ENCODE results near the gene ANKRD13C. TPM values are rescaled to one million over a fixed set of nuclear protein-coding genes. Genes with fewer than 3 reads are reported as not detected.

The ANKRD13C gene
- total and polyA plus RNA-seq, 10 donors, result 7.4 to 27.7 (median 20.7) TPM

GRCh38 chr1:70295749-70296148 lies 58.8 kb downstream of the ANKRD13C start:
- no peak for DNase-seq
- WGBS, 5 donors, result 90 to 95% (median 92%) methylated on average over 4 of the region's 4 CpGs
- H3K9me3 ChIP-seq, result no peaks in the 10 kb centered on the region
- H3K27me3 ChIP-seq (replicated peaks in 1 of 7), result no peaks in the 10 kb centered on the region
- peaks cover 3 to 100% (median 62%) of the 10 kb centered on the region in 6 donors for H3K36me3 ChIP-seq
- no peak overlapping the region for H3K27ac ChIP-seq
- no peak for TF ChIP-seq POLR2AphosphoS5 (IDR thresholded peaks at IDR 0.05)
- TF ChIP-seq CTCF (IDR thresholded peaks at IDR 0.05 in 8 of 11, conservative IDR thresholded peaks at IDR 0.05 in 3 of 11), result no peak
- no peak for TF ChIP-seq POLR2A (IDR thresholded peaks at IDR 0.05)
- H3K4me1 ChIP-seq, result no peaks in the 10 kb centered on the region
- intact Hi-C loops (cut with DNase I; ENCODE audit: low total_unique reads), result no loop called here
- no peak overlapping the region for H3K4me3 ChIP-seq

GRCh38 chr1:70293186-70293843 lies 61.2 kb downstream of the ANKRD13C start:
- Histone ChIP-seq H3K4me1 (no peaks in the 10 kb centered on the region), H3K36me3 (peaks cover 3 to 98% (median 53%) of the 10 kb centered on the region in 6 donors), H3K4me3 (no peak overlapping the region), H3K27ac (no peak overlapping the region), H3K9me3 (no peaks in the 10 kb centered on the region), H3K27me3 (replicated peaks in 1 of 7) (no peaks in the 10 kb centered on the region)
- DNase-seq, result no peak
- intact Hi-C loops (cut with DNase I; ENCODE audit: low total_unique reads), result no loop called here
- no peak for TF ChIP-seq POLR2AphosphoS5 (IDR thresholded peaks at IDR 0.05)
- no peak for TF ChIP-seq POLR2A (IDR thresholded peaks at IDR 0.05)
- no peak for TF ChIP-seq CTCF (IDR thresholded peaks at IDR 0.05 in 8 of 11, conservative IDR thresholded peaks at IDR 0.05 in 3 of 11)

DNA sequence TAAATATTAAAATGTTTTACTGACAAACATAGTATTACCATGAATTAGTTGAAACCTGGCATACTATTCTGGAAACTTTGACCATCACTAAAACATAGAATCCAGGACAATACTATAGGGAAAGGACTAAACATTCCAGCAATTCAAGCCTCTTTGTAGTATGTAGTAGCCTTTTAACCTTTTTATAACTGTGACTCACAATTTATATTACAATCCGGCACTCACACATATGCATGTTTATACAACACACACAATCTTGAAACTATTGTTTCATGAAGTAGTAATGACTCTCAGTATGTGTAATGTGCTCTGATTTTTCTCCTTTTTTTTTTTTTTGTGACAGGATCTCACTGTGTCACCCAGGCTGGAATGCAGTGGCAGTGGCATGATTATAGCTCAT lies 64.3 kb downstream of the ANKRD13C start:
- DNase-seq, result no peak
- H3K36me3 ChIP-seq, result peaks cover 0 to 83% (median 44%) of the 10 kb centered on the region in 6 donors
- no peak overlapping the region for H3K27ac ChIP-seq
- 96 to 100% (median 97%) methylated on average over 1 of the region's 1 CpG for WGBS, 5 donors
- H3K4me3 ChIP-seq, result no peak overlapping the region
- no peaks in the 10 kb centered on the region for H3K4me1 ChIP-seq
- intact Hi-C loops (cut with DNase I; ENCODE audit: low total_unique reads), result no loop called here
- H3K9me3 ChIP-seq, result no peaks in the 10 kb centered on the region
- H3K27me3 ChIP-seq (replicated peaks in 1 of 7), result no peaks in the 10 kb centered on the region
- TF ChIP-seq CTCF (IDR thresholded peaks at IDR 0.05 in 8 of 11, conservative IDR thresholded peaks at IDR 0.05 in 3 of 11), result no peak
- no peak for TF ChIP-seq POLR2A (IDR thresholded peaks at IDR 0.05)
- TF ChIP-seq POLR2AphosphoS5 (IDR thresholded peaks at IDR 0.05), result no peak

GRCh38 chr1:70288166-70288565 lies 66.4 kb downstream of the ANKRD13C start:
- no peaks in the 10 kb centered on the region for H3K9me3 ChIP-seq
- DNase-seq, result no peak
- no peak for TF ChIP-seq POLR2AphosphoS5 (IDR thresholded peaks at IDR 0.05)
- TF ChIP-seq CTCF (IDR thresholded peaks at IDR 0.05 in 8 of 11, conservative IDR thresholded peaks at IDR 0.05 in 3 of 11), result no peak
- TF ChIP-seq POLR2A (IDR thresholded peaks at IDR 0.05), result no peak
- H3K27ac ChIP-seq, result no peak overlapping the region
- intact Hi-C loops (cut with DNase I; ENCODE audit: low total_unique reads), result no loop called here
- H3K27me3 ChIP-seq (replicated peaks in 1 of 7), result no peaks in the 10 kb centered on the region
- no peak overlapping the region for H3K4me3 ChIP-seq
- peaks cover 0 to 70% (median 30%) of the 10 kb centered on the region in 6 donors for H3K36me3 ChIP-seq
- no peaks in the 10 kb centered on the region for H3K4me1 ChIP-seq

Data from spleen (tissue), 11 donors.